GM18505 (cell line): ENCODE data around the gene HSPG2.

Experiments used
- ATAC-seq: cut with Tn5 transposase; IDR thresholded peaks from one replicate; pipeline ENCODE4 v1.9.1; 2021; ENCODE audit not compliant: unreplicated experiment
- POLR2A ChIP-seq: IDR thresholded peaks from 4 replicates; pipeline ENCODE4 v1.6.1; 2011; ENCODE audit warnings: borderline replicate concordance; ENCODE audit not compliant: insufficient read depth, insufficient read length; ENCODE audit errors: extremely low read depth

Gene HSPG2

GRCh38 chr1:21966247-21967000 lies 29.3 kb upstream of the HSPG2 start:
- no peak for TF ChIP-seq POLR2A
- ATAC-seq, result no peak

GRCh38 chr1:21963477-21964217 lies 26.5 kb upstream of the HSPG2 start:
- ATAC-seq, result no peak
- no peak for TF ChIP-seq POLR2A

- ATAC-seq, result no peak
- no peak for TF ChIP-seq POLR2A
Measured at GRCh38 chr1:21961799-21962198, 24.7 kb upstream of the HSPG2 start.

- no peak for ATAC-seq
- TF ChIP-seq POLR2A, result no peak
Measured at GRCh38 chr1:21961337-21961736, 24.2 kb upstream of the HSPG2 start.

- ATAC-seq, result no peak
- TF ChIP-seq POLR2A, result no peak
Measured at GRCh38 chr1:21956720-21957552, 19.8 kb upstream of the HSPG2 start.

- no peak for TF ChIP-seq POLR2A
- no peak for ATAC-seq
Measured at GRCh38 chr1:21955501-21956281, 18.6 kb upstream of the HSPG2 start.

GRCh38 chr1:21955058-21955457 lies 17.9 kb upstream of the HSPG2 start:
- ATAC-seq, result no peak

GRCh38 chr1:21952786-21953520 lies 15.8 kb upstream of the HSPG2 start:
- no peak for ATAC-seq
- TF ChIP-seq POLR2A, result no peak

More at GRCh38 chr1:21955058-21955457, 17.9 kb upstream of the HSPG2 start:
- no peak for TF ChIP-seq POLR2A

- no peak for TF ChIP-seq POLR2A
- ATAC-seq, result no peak
Measured at GRCh38 chr1:21951226-21951870, 14.2 kb upstream of the HSPG2 start.

- no peak for TF ChIP-seq POLR2A
- ATAC-seq, result no peak
Measured at GRCh38 chr1:21950734-21951133, 13.6 kb upstream of the HSPG2 start.

- no peak for TF ChIP-seq POLR2A
- ATAC-seq, result no peak
Measured at GRCh38 chr1:21946836-21947587, 9.9 kb upstream of the HSPG2 start.
